Daoy (cell line): ENCODE results near the gene PAK4. TPM values are rescaled to one million over a fixed set of nuclear protein-coding genes. Genes with fewer than 3 reads are reported as not detected.

Experiments used
- DNase-seq: peaks from one replicate; pipeline ENCODE4 v3.0.0-alpha.2; 2015; ENCODE audit warnings: low read depth
- total RNA-seq: library from RNA; depleted of rRNA; stranded (reverse); fragments of >200 nt; shearing (Covaris generic); gene quantifications from 2 replicates; pipeline ENCODE4 v1.2.3, GENCODE V29; 2014

The PAK4 gene
- total RNA-seq, 1 experiment from 2014 or later: 9.8 TPM

GRCh38 chr19:39146686-39147450 is 21.3 kb downstream of the PAK4 start:
- no peak for DNase-seq

- DNase-seq: no peak
Observed at GRCh38 chr19:39147480-39147879, 21.9 kb downstream of the PAK4 start.

DNA sequence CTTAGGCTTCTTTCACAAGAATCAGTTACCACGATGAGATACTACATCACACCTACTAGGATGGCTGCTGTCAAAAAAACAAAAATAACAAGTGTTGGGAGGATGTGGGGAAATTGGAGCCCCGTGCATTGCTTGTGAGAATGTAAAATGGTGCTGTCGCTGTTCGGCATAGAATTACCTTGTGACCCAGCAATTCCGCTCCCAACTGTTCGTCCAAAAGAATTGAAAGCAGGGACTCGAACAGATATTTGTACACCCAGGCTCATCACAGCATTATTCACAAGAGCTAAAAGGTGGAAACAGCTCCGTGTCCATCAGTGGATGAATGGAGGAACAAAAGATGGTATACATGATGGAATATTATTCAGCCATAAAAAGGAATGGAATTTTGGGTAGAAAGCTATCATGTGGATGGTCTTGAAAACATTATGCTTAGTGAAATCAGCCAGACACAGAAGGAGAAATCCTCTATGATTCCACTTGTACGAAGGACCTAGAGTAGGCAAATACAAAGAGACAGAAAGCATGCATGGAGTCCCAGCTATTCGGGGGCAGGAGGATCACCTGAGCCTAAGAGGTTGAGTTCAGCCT is 23.4 kb downstream of the PAK4 start:
- no peak for DNase-seq

DNA sequence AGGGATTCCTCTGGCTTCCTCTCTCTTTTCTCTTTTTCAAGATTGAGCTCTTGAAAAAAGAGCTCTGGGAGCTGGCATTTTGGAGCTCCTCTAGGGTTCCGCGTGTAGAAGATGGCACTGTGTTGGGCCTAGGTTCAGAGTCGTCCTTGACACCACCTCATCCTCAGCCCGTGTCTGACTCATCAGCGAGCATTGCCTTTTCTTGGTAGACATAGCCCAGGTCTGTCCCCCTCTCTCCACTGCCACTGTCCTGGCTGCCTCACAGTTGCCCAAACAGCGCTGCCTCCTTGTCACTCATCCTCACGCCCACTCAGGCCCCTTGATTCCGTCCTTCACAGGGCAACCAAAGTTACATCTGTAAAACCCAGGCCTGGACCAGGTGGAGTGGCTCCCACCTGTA is 24.6 kb downstream of the PAK4 start:
- no peak for DNase-seq

GRCh38 chr19:39150807-39151600 is 25.4 kb downstream of the PAK4 start:
- no peak for DNase-seq

DNA sequence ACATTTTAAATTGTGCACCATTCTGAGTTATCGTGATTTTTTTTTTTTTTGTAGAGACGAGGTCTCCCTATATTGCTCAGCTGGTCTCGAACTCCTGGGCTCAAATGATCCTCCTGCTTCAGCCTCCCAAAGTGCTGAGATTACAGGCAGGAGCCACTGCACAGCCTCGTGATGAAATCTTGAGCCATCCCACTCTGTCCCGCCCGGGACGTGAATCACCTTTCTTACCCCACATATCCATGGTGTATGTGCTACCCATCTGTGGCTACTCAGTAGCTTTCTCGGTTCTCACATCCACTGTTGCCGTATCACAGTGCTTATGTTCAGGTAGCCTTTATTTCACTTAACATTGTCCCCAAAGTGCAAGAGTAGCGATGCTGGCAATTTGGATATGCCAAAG is 26.5 kb downstream of the PAK4 start:
- DNase-seq: no peak

- DNase-seq: no peak
Observed at GRCh38 chr19:39154100-39154628, 28.6 kb downstream of the PAK4 start.

DNA sequence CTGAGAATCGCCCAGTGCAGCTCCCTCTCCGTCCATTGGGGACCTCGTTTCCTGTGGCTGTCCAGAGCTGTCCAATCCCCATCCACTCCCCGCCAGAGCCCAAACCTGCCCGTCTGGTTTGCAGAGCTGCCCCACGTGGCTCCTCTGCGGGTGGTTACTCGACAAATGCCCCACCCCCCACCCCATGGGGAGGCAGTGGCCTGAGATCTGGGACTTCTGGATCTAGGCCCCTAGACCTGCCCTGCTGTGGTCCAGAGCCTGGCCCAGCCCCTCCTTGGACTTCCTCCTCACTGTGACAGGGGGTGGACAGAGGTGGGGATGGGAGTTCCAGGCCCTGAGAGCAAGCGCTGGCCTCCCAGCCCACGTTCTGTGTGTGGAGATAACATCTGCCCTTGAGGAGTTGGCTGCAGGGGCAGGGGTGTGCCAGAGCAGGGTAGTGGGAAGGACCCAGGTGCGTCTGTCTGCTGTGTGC is 29.1 kb downstream of the PAK4 start:
- DNase-seq: no peak

DNA sequence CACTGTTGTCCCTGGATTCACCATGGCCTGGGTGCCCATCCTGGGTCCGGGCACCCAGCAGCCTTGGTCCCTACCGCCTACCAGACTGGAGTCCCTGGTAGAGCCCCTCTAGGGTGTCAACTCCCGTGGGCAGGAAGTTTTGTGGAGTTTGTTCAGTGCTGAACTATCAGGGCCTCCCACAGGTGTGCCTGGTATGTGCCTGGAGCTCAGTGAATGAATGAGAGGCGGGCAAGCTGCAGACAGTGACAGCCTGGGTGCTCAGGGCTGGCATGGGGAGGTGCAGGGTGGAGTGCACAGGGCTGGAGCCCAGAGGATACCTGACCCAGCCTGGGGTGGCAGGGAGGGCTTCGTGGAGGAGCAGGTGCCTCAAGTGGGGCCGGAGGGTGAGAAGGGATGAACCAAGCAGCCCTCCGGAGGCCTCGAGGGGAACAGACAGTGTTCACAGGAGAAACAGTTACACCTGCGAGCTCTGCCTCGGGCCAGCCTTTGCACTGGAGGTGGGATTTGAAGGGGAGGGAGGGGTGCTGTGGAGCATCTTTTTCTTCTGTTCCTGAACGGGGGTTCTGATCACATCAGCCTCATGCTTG is 29.6 kb downstream of the PAK4 start:
- DNase-seq: no peak

DNA sequence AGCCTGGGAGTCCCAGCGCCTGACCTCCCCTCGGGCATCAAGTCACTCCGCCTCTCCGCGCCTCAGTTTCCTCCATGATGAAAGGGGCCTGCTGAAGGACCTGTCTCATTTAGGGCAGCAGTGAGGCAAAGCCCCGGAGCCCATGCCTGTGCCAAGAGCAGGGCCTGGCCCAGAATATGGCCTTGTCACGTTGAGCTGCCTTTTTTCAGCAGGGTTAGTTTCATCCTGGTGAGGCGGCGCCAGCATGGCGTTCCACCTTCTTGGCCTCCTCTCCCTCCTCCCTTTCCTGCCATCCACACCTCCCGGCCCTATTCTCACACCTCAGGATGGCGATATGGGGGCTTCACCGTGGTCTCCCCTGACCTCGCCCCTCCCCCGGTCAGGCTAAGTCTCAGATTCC is 30.2 kb downstream of the PAK4 start:
- DNase-seq: no peak

- peak; percentile 60 for DNase-seq
Observed at GRCh38 chr19:39156326-39157230, 31.0 kb downstream of the PAK4 start.

- DNase-seq: no peak
Observed at GRCh38 chr19:39157275-39157996, 31.9 kb downstream of the PAK4 start.

GRCh38 chr19:39157997-39158389 is 32.4 kb downstream of the PAK4 start:
- no peak for DNase-seq

DNA sequence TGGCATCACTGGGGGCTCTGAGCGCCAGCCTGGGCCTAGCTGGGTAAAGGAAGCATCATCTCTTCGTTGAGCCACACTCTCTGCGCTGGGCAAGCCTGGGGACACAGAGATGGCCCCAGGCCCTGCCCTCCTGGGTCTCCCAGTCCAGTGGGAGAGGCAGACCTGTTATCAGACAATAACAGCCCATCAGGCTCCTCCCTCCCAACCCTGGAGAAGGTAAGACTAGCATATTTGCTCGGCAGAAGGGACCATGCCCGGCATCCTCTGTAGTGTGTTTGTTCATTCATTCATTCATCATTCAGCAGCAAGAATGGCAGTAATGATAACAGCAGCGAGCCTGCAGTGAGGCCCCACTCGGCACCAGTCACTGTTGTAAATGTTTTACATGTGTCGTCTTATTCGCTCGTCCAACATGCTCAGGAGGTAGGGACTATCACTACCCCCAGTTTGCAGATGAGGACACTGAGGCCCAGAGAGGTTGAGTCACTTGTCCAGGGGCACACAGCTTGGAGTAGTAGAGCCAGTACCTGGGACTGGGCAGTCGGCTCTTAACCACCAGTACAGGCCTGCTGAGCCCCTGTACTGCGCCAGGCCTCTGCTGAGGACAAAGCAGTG is 33.2 kb downstream of the PAK4 start:
- DNase-seq: no peak

- peak; percentile 28 for DNase-seq
Observed at GRCh38 chr19:39160523-39160861, 34.9 kb downstream of the PAK4 start.

DNA sequence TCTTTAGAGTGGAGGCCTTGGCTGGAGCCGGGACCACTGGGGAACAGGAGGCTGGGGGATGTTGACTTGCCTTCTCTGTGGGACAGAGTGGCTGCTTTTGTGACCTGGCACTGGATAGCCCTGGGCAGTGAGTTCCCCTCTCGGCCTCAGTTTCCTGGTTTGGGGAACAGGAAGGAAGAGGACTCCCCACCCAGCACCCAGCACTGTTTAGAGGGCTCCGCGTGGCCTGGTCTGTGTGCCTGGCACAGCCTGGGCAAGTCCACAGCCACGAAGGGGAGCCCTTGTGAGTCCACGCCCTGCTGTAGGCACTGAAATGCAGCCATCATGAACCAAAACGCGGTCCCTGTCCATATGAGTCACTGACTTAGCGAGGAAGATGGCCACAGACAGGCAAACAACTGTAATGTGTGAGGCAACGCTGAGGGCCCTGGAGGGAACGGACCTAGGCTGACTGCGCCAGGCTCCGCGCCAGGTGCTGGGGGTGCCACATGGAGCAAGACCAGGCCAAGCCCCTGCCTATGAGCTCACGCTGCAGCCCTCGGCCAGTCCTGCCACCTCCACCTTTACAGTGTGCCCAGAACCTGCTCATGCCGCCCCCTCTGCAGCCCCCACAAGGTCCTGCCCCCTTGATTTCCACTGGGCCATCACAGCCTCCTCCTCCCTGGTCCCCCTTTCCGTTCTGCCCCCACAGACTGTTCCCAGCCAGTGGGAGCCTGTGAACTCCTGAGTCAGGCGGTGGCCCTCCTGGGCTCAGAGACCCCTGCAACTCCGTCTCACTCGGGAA is 35.5 kb downstream of the PAK4 start:
- no peak for DNase-seq

GRCh38 chr19:39162441-39163043 is 37.0 kb downstream of the PAK4 start:
- no peak for DNase-seq

GRCh38 chr19:39163621-39164020 is 38.0 kb downstream of the PAK4 start:
- no peak for DNase-seq

DNA sequence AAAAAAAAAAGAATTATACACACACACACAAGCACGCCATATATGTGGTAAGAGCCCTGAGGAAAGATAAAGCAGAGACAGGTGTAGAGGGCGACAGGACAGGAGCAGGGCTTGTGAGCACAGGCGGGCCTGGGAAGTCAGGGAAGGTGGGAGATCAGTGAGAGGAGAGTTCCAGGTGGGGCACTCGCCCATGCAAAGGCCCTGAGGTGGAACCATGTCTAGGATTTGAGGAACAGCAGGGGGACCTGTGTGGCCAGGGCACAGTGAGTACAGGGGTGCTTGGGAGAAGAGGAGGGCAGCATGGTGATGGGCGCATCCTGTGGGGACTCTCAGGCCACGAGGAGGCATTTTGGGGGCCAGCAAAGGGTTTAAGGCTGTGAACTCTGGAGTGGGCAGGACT is 38.7 kb downstream of the PAK4 start:
- DNase-seq: no peak
